Vagina (tissue), 2 donors: Measurements from ENCODE around the gene GSKIP. TPM values are rescaled to one million over a fixed set of nuclear protein-coding genes. Genes with fewer than 3 reads are reported as not detected.

Source experiments
- DNase-seq, 2 donors: peaks; one replicate each; pipeline ENCODE4 v3.0.0-alpha.2; 2017; ENCODE audit errors: extremely low spot score in 2 of 2
- H3K27ac ChIP-seq: fragments of 200-600 bp; sonication (generic); one replicate; pipeline ENCODE4 v1.5.1; 2019
- H3K27me3 ChIP-seq: fragments of 200-600 bp; sonication (generic); one replicate; pipeline ENCODE4 v1.5.1; 2019
- H3K36me3 ChIP-seq, 2 donors: fragments of 200-600 bp; sonication (generic); one replicate each; pipeline ENCODE4 v1.5.1; 2017 to 2019
- H3K4me1 ChIP-seq: fragments of 200-600 bp; sonication (generic); one replicate; pipeline ENCODE4 v1.5.1; 2019
- H3K4me3 ChIP-seq, 2 donors: fragments of 200-600 bp; sonication (generic); 1 replicate in 1 of 2; 2 replicates in 1 of 2; pipeline ENCODE4 v1.5.1; 2016 to 2019
- H3K9me3 ChIP-seq: fragments of 200-600 bp; sonication (generic); one replicate; pipeline ENCODE4 v1.5.1; 2019
- CTCF ChIP-seq, 3 experiments: fragments of 450-650 bp in 2 of 3; fragments of 200-600 bp in 1 of 3; sonication (generic) in 1 of 3; IDR thresholded peaks; one replicate each; pipeline ENCODE4 v1.5.1; 2017 to 2019; ENCODE audit warnings: antibody characterized with exemption in 3 of 3, mild to moderate bottlenecking in 2 of 3, moderate library complexity in 2 of 3
- POLR2A ChIP-seq, 2 donors: fragments of 450-650 bp; IDR thresholded peaks; one replicate each; pipeline ENCODE4 v1.6.1; 2017; ENCODE audit warnings: antibody characterized with exemption in 2 of 2, mild to moderate bottlenecking in 2 of 2, moderate library complexity in 2 of 2
- POLR2AphosphoS5 ChIP-seq, 2 donors: sonication (generic); formaldehyde crosslinking; IDR thresholded peaks; one replicate each; pipeline ENCODE4 v1.9.0; 2017; ENCODE audit warnings: antibody characterized with exemption in 2 of 2, mild to moderate bottlenecking in 2 of 2, low read depth in 1 of 2; ENCODE audit not compliant: insufficient read depth in 1 of 2
- intact Hi-C: fragments of 100-400 bp; cut with DNase I; formaldehyde crosslinking; loops from one replicate; pipeline ENCODE4 v1.15.1; 2023
- total RNA-seq: library from RNA; depleted of rRNA; stranded (reverse); fragments of >200 nt; gene quantifications from one replicate; pipeline ENCODE4 v1.2.3, GENCODE V29; 2016

Gene GSKIP
- total RNA-seq, 1 donor from 2014 or later = 8.1 TPM

DNA sequence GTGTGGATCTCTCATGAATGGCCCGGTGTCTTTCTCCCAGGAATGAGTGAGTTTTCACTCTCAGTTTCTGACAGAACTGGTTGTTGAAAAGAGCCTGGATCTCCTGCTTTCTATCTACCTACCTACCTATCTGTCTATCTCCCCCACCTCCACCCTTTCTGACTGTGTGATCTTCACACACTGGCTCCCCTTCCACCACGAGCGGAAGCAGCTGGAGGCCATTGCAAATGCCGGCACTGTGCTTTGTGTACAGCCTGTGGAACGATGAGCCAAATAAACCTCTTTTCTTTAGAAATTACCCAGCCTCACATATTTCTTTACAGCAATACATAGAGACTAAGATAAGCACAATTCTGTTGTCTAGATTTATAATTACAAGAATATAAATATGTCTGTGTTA lies 7.2 kb downstream of the GSKIP start:
- H3K4me1 ChIP-seq = peaks cover 4% of the 10 kb centered on the region
- no peak for DNase-seq
- no peaks in the 10 kb centered on the region for H3K27me3 ChIP-seq
- no peak overlapping the region for H3K4me3 ChIP-seq
- H3K9me3 ChIP-seq = no peaks in the 10 kb centered on the region
- intact Hi-C loops = no loop called here
- TF ChIP-seq CTCF (IDR thresholded peaks at IDR 0.05) (no peak), POLR2A (IDR thresholded peaks at IDR 0.05) (no peak), POLR2AphosphoS5 (IDR thresholded peaks at IDR 0.05; ENCODE audit: insufficient read depth in 1 of 2, low read depth in 1 of 2) (no peak)
- H3K36me3 ChIP-seq = no peaks in the 10 kb centered on the region
- H3K27ac ChIP-seq = no peak overlapping the region

DNA sequence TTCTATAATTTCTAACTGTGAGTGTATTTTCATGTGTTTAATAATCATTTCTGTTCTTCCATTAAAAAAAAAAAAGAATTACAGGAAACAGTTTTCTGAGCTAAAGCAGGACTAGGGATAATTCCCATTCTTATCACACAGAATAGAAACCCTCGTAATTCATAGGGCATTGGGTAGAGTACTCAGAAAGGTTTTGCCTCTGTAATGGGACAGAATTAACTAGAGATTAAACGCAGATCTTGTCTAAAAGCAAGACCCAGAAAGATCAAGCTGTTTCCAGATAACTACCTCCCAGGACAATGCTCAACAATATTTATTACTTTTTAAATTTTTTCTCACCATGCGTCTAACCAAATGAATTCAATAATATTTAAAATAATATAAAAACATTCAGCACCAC lies 10.2 kb downstream of the GSKIP start:
- H3K27me3 ChIP-seq = no peaks in the 10 kb centered on the region
- H3K4me1 ChIP-seq = no peaks in the 10 kb centered on the region
- no peak overlapping the region for H3K4me3 ChIP-seq
- no peak overlapping the region for H3K27ac ChIP-seq
- intact Hi-C loops = no loop called here
- no peak for DNase-seq
- no peaks in the 10 kb centered on the region for H3K9me3 ChIP-seq
- no peaks in the 10 kb centered on the region for H3K36me3 ChIP-seq
- TF ChIP-seq POLR2A (IDR thresholded peaks at IDR 0.05) (no peak), POLR2AphosphoS5 (IDR thresholded peaks at IDR 0.05; ENCODE audit: insufficient read depth in 1 of 2, low read depth in 1 of 2) (no peak), CTCF (IDR thresholded peaks at IDR 0.05) (no peak)

DNA sequence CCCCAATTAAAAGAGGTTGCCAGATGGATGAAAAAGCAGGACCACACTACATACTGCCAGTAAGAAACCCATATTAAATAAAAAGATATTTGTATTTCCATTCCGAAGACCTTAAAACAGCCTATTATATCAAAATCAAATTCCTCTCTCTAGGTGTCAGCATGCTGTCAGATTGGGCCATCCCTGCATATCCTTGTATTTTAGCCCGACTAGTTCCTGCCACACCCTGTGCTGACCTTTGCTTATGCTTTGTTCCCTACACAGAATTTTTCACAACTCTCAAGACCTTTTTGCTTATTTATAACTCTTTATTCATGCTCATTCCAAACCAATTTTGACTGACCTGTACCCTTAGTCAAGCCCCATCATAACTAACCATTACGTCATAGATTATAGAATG lies 12.8 kb downstream of the GSKIP start:
- TF ChIP-seq POLR2AphosphoS5 (IDR thresholded peaks at IDR 0.05; ENCODE audit: insufficient read depth in 1 of 2, low read depth in 1 of 2) (no peak), CTCF (IDR thresholded peaks at IDR 0.05) (no peak), POLR2A (IDR thresholded peaks at IDR 0.05) (no peak)

GRCh38 chr14:96380735-96381134 lies 17.4 kb downstream of the GSKIP start:
- Histone ChIP-seq H3K27me3 (no peaks in the 10 kb centered on the region), H3K9me3 (no peaks in the 10 kb centered on the region), H3K27ac (no peak overlapping the region), H3K4me3 (no peak overlapping the region), H3K36me3 (peaks cover 0 to 9% of the 10 kb centered on the region in 2 donors), H3K4me1 (no peaks in the 10 kb centered on the region)
- intact Hi-C loops = no loop called here
- DNase-seq = no peak
- no peak for TF ChIP-seq CTCF (IDR thresholded peaks at IDR 0.05)
- no peak for TF ChIP-seq POLR2A (IDR thresholded peaks at IDR 0.05)
- TF ChIP-seq POLR2AphosphoS5 (IDR thresholded peaks at IDR 0.05; ENCODE audit: insufficient read depth in 1 of 2, low read depth in 1 of 2) = no peak

More for the DNA sequence above, 12.8 kb downstream of the GSKIP start:
- Histone ChIP-seq H3K27me3 (no peaks in the 10 kb centered on the region), H3K36me3 (no peaks in the 10 kb centered on the region), H3K4me1 (no peaks in the 10 kb centered on the region), H3K9me3 (no peaks in the 10 kb centered on the region), H3K27ac (no peak overlapping the region), H3K4me3 (no peak overlapping the region)
- intact Hi-C loops = no loop called here
- no peak for DNase-seq

GRCh38 chr14:96383445-96383844 lies 20.1 kb downstream of the GSKIP start:
- no peaks in the 10 kb centered on the region for H3K27me3 ChIP-seq
- no peak for DNase-seq
- TF ChIP-seq POLR2AphosphoS5 (IDR thresholded peaks at IDR 0.05; ENCODE audit: insufficient read depth in 1 of 2, low read depth in 1 of 2) (no peak), CTCF (IDR thresholded peaks at IDR 0.05) (no peak), POLR2A (IDR thresholded peaks at IDR 0.05) (no peak)
- intact Hi-C loops = no loop called here
- H3K27ac ChIP-seq = no peak overlapping the region
- H3K36me3 ChIP-seq = peaks cover 0 to 9% of the 10 kb centered on the region in 2 donors
- H3K4me3 ChIP-seq = no peak overlapping the region
- H3K4me1 ChIP-seq = no peaks in the 10 kb centered on the region
- no peaks in the 10 kb centered on the region for H3K9me3 ChIP-seq
